PC-9 (cell line): ENCODE data around the gene UBE2E2.

Experiments
- EZH2 ChIP-seq: fragments of 200-600 bp; sonication (generic); IDR thresholded peaks from 2 replicates; pipeline ENCODE4 v1.8.0; 2017; ENCODE audit warnings: antibody characterized with exemption, low read depth
- TF ChIP-seq, protein P1 (sequence below): fragments of 200-600 bp; sonication (generic); conservative IDR thresholded peaks from 2 replicates; pipeline ENCODE4 v1.6.1; 2017; ENCODE audit warnings: mixed run types, antibody characterized with exemption, mild to moderate bottlenecking, moderate library complexity

DNA sequence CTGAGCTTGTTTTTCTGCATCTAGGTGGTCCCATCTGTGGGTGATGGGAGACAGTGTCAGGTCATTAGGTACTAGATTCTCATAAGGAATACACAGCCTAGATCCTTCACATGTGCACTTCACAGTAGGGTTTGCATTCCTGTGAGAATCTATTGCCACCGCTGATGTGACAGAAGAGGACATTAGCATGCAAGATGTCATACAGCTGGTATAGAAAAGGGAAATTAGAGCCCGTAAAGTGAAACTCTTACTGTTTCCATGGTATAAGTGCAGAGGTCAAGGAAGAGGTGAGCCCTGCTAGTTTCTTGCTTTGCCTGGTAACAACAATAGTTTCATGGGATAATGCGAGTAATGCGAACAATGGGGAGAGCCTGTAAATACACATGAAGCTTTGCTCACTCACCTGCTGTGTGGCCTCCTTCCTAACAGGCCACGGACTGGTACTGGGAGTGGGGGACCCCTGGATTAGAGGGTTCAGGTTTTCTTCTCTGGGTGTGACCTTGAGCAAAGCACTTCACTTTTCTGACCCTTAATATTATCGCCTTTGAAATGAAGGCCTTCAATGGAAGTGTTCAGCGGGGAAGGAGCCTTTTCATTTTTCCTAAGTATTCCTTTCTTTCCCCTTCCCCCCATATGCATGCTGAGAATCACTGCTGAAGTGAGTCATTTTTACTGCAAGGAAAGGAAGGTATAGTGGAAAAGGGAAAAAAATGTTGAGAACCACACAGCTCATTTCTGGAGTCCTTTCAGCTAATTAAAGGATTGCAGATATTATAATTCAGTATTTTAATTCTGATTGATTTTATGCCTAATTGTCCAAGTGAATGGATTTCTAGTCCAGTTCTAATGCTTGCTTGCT lies 286.4 kb downstream of the UBE2E2 start:
- TF ChIP-seq, protein P1, sequence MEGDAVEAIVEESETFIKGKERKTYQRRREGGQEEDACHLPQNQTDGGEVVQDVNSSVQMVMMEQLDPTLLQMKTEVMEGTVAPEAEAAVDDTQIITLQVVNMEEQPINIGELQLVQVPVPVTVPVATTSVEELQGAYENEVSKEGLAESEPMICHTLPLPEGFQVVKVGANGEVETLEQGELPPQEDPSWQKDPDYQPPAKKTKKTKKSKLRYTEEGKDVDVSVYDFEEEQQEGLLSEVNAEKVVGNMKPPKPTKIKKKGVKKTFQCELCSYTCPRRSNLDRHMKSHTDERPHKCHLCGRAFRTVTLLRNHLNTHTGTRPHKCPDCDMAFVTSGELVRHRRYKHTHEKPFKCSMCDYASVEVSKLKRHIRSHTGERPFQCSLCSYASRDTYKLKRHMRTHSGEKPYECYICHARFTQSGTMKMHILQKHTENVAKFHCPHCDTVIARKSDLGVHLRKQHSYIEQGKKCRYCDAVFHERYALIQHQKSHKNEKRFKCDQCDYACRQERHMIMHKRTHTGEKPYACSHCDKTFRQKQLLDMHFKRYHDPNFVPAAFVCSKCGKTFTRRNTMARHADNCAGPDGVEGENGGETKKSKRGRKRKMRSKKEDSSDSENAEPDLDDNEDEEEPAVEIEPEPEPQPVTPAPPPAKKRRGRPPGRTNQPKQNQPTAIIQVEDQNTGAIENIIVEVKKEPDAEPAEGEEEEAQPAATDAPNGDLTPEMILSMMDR, result no peak
- TF ChIP-seq EZH2, result no peak
